GM11168 (cell line): ENCODE data around the gene OXCT2.
"Not testable (repeated sequence)": the region's sequence is repeated elsewhere in the genome, so short reads cannot be mapped to it uniquely, and the experiment has no call there.

Source experiments
- in situ Hi-C: fragments of 300-500 bp; cut with MboI; formaldehyde crosslinking; loops from one replicate; pipeline ENCODE4 v1.12.0; 2022; ENCODE audit warnings: low sequenced_read_pairs; ENCODE audit not compliant: unreplicated experiment

Gene OXCT2

DNA sequence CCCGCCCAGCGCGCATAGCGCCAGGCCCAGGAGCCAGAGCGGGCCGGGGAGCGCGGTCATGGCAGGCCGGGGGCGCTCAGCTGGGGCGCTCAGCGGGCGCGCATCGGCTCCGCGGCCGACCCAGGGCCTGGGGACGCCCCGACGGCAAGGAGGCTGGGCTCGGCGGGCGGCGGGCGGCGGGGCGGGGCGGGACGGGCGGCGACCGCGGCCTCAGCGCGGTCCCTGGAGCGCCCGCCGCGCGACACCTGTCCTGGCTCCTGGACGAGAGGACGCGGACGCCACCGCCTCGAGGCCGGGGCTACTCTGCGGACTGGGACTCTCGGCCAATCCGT is 17.2 kb upstream of the OXCT2 start:
- in situ Hi-C loops, result loop anchor here (5.0 kb wide), 1 partner anchor 291 kb away; no protein-coding TSS in a partner anchor

GRCh38 chr1:39787964-39788363 is 16.8 kb upstream of the OXCT2 start:
- in situ Hi-C loops, result loop anchor here (5.0 kb wide), 1 partner anchor 291 kb away; no protein-coding TSS in a partner anchor

DNA sequence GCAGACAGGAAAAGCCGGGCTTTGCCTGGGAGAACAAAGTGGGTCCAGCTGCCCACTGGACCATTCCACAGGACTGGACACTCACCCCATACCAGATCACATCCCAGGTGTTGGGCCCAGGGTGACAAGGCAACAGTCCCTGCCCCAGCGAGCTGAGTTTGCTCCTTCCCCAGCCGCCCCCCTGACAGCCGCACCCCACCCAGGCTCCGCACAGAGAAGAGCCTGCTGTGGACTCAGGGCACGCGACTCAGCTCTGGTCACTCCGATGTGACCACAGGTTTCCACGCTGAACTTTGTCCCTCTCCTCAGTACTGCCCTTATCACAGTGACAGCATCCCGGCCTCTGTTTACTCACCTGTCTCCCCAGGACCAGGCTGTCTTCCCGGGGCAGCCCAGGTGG is 16.3 kb upstream of the OXCT2 start:
- in situ Hi-C loops, result loop anchor here (5.0 kb wide), 1 partner anchor 290 kb away; no protein-coding TSS in a partner anchor

DNA sequence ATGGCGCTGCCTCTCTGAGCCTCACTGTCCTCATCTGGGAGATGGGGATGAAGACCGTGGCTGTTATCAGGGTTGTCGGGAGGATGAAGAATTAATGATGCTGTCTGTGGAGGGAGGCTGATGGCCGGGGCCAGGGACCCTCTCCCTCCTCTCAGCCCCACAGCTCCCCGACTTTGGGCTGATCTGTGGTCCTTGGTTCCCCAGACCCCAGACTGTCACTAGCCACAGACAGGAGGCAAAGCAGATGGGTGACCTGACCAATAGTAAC is 15.9 kb upstream of the OXCT2 start:
- in situ Hi-C loops, result loop anchor here (5.0 kb wide), 1 partner anchor 290 kb away; no protein-coding TSS in a partner anchor

DNA sequence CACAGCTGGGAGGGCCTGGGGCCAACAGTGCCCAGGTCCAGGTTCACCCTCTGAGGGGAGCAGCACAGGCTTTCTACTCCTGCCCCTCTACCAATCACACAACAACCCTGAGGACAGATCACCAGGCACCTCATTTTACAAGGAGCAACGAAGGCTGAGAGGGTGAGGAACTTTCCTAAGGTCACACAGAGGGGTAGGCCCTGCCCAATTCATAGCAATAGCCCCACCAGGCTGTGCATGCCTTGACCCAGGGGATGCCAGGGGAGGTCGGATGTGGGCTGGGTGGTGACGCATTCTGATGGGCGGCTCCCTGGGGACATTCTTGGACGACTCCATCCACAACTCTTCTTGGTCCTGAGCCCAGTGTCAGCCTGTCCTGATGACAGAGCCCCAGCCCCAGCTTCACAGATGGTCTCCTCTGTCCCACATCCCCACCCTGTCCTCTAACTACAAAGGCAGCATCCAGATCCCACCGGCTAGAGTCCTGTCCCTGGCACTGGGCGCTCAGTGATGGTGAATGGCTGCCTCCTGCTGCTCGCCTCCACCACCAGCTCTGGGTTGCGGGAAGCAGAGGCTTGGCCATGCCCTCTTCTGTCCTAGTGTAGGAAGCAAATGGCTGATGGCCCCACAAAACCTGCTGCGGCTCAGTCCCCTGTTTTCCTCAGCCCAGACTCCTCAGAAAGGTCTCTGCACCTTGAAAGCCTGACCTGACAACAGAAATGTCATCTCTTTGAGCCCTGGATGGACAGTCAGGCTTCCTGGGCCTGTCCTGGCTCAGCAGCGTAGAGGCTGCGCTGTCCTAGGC is 15.4 kb upstream of the OXCT2 start:
- in situ Hi-C loops, result loop anchor here (5.0 kb wide), 1 partner anchor 289 kb away; no protein-coding TSS in a partner anchor

GRCh38 chr1:39782685-39783084 is 11.5 kb upstream of the OXCT2 start:
- in situ Hi-C loops, result not testable (repeated sequence)

GRCh38 chr1:39782103-39782502 is 11.0 kb upstream of the OXCT2 start:
- in situ Hi-C loops, result no loop called here

DNA sequence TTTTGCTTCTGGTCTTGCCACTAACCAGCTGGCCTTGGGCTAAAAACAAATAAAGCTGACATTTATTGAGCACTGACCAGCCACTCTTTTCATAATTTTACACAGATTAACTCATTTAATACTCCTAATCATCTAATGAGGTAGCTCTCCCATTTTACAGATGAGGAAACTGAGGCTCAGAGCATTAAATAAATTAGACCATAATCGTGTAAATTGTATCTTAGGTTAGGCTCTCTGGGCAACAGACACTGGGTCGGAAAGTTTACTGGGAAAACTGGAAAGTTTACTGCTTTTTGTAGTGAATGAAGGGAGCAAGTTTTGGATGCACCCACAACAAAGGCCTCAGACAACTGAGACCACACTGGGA is 10.2 kb upstream of the OXCT2 start:
- in situ Hi-C loops, result no loop called here

- in situ Hi-C loops, result no loop called here
These were observed 8.7 kb upstream of the OXCT2 start for GRCh38 chr1:39779821-39780220.

GRCh38 chr1:39779137-39779536 is 8.0 kb upstream of the OXCT2 start:
- in situ Hi-C loops, result no loop called here

DNA sequence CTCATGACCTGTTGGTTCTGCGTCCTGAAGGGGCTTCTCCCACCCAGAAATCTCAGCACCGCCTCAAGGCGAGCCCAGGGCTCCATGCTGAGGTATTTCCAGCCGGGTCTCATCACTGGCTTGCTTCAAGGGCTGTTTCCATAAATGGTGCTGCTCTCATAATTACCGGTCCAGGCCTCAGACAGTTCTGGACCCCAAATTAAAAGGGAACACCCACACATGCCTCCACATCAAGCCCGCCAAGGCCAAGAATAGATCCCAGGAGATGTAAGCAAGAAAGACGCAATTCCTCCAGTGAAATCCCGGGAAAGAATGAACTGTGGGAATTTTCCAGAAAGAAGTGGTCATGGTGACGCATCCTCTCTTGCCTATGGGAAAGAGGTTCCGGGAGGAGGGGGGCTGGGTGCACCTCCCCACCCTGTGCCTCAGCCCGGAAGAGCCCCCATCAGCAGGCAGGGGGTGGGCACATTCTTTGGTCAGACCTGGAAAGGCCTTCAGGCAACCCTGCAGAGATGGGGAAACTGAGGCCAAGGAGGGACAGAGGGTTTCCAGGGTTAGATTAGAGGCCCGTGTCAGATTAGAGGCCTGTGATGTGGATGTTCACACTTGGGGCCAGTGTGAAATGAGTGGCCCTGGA is 7.4 kb upstream of the OXCT2 start:
- in situ Hi-C loops, result not testable (repeated sequence)

DNA sequence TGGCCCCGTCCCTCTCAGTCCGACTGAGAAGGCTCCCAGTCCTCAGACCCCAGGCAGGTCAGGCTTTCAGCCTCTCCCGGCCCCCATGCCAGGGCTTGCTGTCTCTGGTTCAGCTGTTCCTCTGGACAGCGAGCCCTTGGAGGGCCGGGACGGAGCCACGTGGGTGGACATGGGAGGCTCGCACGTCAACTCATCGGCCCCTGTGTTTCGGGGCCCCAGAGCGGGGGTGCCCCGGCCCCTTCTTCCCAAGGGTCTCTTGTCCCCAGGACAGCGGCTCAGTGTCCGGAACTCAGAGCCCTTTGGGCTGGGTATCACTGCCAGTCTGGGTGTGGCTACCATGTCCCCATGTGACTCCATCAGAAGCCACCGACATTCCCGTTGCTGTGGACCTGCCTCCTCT is 6.7 kb upstream of the OXCT2 start:
- in situ Hi-C loops, result not testable (repeated sequence)

DNA sequence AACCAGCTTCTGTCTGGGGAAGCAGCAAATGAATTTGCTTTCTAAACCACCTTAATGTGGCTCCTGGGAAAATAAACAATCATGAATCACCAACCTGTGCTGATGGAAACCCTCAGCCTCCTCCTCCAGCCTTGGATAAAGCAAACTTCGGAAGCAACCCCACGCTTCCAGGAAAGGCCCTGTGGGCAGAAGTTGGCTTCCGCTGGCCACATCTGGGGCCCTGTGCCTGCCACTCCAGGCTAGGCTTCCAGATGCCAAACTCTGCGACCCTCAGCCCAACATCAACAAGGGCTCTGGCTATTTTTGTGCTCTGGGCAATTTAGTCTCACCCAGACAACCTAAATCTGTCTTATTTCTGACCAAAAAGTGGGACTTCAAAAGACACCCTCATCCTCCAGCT is 6.2 kb upstream of the OXCT2 start:
- in situ Hi-C loops, result no loop called here

- in situ Hi-C loops, result no loop called here
These were observed 5.7 kb upstream of the OXCT2 start for GRCh38 chr1:39776886-39777285.

DNA sequence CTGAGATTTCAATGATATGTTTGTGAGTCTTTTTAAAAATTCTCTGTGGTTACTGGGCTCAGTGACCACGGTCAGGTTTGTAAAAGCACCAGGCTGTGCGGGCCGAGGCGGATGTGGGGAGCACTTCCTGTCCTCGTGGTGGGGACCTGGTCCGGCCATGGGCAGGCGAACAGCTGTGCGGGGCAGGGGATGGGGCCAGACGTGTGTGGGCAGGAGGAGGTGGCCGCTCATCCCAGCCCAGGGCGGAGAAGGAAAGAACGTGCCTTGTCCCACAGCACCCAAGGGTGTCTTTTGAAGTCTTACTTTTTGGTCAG is 5.2 kb upstream of the OXCT2 start:
- in situ Hi-C loops, result no loop called here

- in situ Hi-C loops, result not testable (repeated sequence)
These were observed 4.7 kb upstream of the OXCT2 start for GRCh38 chr1:39775676-39776399.

DNA sequence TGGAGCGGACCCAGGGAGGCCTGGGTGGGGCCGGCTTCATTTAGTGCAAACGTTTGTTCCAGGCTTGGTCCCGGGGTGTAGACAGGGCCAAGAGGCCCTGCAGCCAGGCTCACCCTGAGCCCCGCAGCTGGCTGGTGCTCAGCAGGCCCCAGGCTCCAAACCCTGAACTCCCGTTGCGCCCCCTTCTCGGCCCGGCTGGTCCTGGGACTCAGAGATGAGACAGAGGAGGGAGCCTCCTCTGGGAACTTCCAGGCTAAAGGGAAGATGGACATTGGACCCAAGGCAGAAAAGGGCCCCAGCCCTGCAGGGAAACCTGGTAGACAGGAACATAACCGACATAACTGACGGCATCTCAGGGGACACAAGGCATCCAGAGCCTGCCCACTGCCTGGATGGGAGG is 4.0 kb upstream of the OXCT2 start:
- in situ Hi-C loops, result not testable (repeated sequence)

DNA sequence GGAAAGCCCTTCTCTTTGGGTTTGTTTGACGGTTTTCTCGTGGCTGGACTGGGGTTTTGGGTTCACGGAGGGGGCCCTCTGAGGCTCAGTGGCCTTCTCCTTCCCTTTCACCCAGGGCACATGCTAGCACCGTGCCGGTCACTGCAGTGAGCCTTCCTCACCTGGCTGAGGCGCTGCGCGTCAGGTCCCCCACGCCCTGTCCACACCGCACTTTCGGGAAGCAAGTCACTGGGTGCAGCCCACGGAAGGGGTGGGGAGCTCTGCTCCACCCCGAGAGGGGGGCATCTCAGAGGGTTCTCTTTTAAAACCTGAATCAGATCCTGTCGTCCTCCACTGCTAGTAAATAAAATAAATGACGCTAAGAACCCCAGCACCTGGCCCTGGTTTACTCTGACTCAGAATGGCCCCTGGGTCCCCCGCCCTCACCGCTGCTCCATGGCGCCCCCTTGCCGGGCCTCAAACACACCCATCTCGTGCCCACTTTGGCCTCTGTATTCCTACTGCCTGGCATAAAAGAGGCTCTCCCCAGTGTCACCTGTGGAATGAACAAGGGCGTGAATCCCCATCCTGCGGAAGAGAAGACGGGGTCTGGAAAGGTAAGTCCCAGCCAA is 2.3 kb upstream of the OXCT2 start:
- in situ Hi-C loops, result not testable (repeated sequence)

DNA sequence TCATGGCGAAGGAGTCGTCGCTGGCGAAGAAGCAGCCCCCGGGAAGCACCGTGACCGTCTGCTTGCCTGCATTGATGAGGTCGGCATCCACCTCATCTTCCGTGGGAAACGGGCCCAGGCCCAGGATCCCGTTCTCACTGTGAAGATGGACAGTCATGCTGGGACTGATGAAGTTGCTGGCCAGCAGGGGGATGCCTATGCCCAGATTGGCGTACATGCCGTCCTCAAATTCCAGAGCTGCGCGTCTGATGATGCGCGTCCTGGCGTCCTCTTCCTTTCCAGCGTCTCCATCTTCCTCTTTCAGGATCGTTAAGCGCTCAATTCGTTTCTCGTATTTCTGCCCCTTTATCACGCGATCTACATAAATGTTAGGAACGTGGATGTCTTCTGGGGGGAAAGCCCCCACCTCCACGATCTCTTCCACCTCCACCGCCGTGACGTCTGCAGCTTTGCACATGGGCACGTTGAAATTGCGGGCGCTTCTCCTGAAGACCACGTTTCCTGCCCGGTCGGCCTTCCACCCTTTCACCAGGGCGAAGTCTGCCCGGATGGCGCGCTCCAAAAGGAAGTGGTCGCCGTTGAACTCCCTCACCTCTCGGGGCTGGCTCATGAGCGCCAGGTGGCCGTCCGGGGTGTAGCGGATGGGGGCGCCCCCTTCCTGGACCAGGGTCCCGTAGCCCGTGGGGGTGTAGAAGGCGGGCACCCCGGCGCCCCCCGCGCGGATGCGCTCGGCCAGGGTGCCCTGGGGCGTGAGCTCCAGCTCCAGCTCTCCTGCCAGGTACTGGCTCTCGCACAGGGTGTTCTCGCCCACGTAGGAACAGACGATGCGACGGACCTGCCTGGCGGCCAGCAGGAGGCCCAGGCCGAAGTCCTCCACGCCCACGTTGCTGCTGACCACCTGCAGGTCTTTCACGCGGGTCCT is 787 bp downstream of the OXCT2 start:
- in situ Hi-C loops, result not testable (repeated sequence)

DNA sequence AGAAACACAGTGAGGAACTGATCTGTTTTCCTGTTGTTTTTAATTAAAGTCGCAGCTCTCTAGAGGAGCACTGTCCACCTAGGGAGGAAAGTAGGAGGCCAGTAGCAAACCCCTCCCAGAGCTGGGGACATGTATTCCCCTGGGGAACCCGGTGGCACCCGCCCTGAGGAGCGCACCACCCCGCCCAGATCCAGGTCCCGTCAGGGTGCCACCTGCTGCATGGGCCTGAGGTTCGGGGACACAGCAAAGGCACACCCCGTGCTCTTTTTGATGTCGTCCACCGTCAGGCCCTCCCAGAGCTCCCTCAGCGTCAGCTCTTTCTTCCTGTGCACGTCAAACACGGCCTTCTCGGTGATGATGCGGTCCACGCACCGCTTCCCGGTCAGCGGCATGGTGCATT is 1.6 kb downstream of the OXCT2 start:
- in situ Hi-C loops, result loop anchor here (5.0 kb wide), 1 partner anchor 252 kb away; no protein-coding TSS in a partner anchor
